PC-3 (cell line): Measurements from ENCODE around the gene GTSF1L.

Experiments used
- EZH2 ChIP-seq: fragments of 300-600 bp; sonication (generic); IDR thresholded peaks from one replicate; pipeline ENCODE4 v1.6.1; 2017; ENCODE audit warnings: antibody characterized with exemption, mild to moderate bottlenecking, low read length; ENCODE audit not compliant: unreplicated experiment
- EZH2phosphoT487 ChIP-seq: fragments of 300-600 bp; sonication (generic); IDR thresholded peaks from 2 replicates; pipeline ENCODE4 v1.6.1; 2018; ENCODE audit warnings: mild to moderate bottlenecking, antibody characterized with exemption, low read length, borderline replicate concordance
- TF ChIP-seq, protein P1 (sequence below): fragments of 300-600 bp; sonication (generic); conservative IDR thresholded peaks from 2 replicates; pipeline ENCODE4 v1.5.1; 2017; ENCODE audit warnings: antibody characterized with exemption, low read depth, mild to moderate bottlenecking, low read length

GRCh38 chr20:43762911-43763310 is 36.1 kb upstream of the GTSF1L start:
- TF ChIP-seq, protein P1, sequence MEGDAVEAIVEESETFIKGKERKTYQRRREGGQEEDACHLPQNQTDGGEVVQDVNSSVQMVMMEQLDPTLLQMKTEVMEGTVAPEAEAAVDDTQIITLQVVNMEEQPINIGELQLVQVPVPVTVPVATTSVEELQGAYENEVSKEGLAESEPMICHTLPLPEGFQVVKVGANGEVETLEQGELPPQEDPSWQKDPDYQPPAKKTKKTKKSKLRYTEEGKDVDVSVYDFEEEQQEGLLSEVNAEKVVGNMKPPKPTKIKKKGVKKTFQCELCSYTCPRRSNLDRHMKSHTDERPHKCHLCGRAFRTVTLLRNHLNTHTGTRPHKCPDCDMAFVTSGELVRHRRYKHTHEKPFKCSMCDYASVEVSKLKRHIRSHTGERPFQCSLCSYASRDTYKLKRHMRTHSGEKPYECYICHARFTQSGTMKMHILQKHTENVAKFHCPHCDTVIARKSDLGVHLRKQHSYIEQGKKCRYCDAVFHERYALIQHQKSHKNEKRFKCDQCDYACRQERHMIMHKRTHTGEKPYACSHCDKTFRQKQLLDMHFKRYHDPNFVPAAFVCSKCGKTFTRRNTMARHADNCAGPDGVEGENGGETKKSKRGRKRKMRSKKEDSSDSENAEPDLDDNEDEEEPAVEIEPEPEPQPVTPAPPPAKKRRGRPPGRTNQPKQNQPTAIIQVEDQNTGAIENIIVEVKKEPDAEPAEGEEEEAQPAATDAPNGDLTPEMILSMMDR: no peak
- TF ChIP-seq EZH2 (no peak), EZH2phosphoT487 (no peak)
